Progenitor cell of endocrine pancreas (in vitro differentiated cells): ENCODE results near the gene PPP2R2B. TPM values are rescaled to one million over a fixed set of nuclear protein-coding genes. Genes with fewer than 3 reads are reported as not detected.

Experiments
- DNase-seq: peaks from one replicate; pipeline ENCODE4 v3.0.0; 2021; ENCODE audit warnings: low spot score; ENCODE audit not compliant: unreplicated experiment
- H3K27ac Mint-ChIP-seq: 2 replicates; pipeline ENCODE4 v1.8.0; 2021; ENCODE audit warnings: mild to moderate bottlenecking, moderate library complexity, mixed read lengths
- H3K27me3 Mint-ChIP-seq: 2 replicates; pipeline ENCODE4 v1.8.0; 2021; ENCODE audit warnings: mixed read lengths
- H3K36me3 Mint-ChIP-seq: 2 replicates; pipeline ENCODE4 v1.8.0; 2022; ENCODE audit warnings: mixed read lengths; ENCODE audit not compliant: insufficient read depth
- H3K4me1 Mint-ChIP-seq: 2 replicates; pipeline ENCODE4 v1.8.0; 2021; ENCODE audit warnings: low read depth, mixed read lengths
- H3K4me3 Mint-ChIP-seq: 2 replicates; pipeline ENCODE4 v1.8.0; 2021; ENCODE audit warnings: low read depth, mild to moderate bottlenecking, moderate library complexity, mixed read lengths
- H3K9me3 Mint-ChIP-seq: 2 replicates; pipeline ENCODE4 v1.8.0; 2021; ENCODE audit warnings: low read depth, mixed read lengths
- CTCF ChIP-seq: fragments of 200-600 bp; sonication (generic); IDR thresholded peaks from one replicate; pipeline ENCODE4 v1.5.0; 2021; ENCODE audit warnings: antibody characterized with exemption, mild to moderate bottlenecking; ENCODE audit not compliant: unreplicated experiment
- total RNA-seq: library from RNA; stranded (reverse); gene quantifications from 2 replicates; pipeline ENCODE4 v1.2.1, GENCODE V29; 2021

PPP2R2B gene
- total RNA-seq, 1 donor from 2014 or later, result 1.8 TPM

DNA sequence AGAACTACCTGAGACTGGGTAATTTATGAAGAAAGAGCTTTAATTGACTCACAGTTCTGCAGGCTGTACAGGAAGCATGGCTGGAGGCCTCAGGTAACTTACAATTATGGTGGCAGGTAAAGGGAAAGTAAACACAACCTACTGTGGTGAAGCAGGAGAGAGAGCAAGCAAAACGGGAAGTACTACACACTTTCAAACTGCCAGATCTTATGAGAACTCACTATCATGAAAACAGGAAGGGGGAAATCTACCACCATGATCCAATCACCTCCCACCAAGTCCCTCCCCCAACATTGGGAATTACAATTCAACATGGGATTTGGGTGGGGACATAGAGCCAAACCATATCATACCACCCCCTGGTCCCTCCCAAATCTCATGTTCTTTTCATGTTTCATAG lies 303.8 kb downstream of the PPP2R2B start:
- H3K27ac Mint-ChIP-seq, result no peak overlapping the region
- no peak overlapping the region for H3K4me3 Mint-ChIP-seq
- H3K9me3 Mint-ChIP-seq, result peaks cover 22% of the 10 kb centered on the region
- H3K27me3 Mint-ChIP-seq, result no peaks in the 10 kb centered on the region
- no peak for TF ChIP-seq CTCF
- no peak for DNase-seq
- no peaks in the 10 kb centered on the region for H3K36me3 Mint-ChIP-seq
- no peaks in the 10 kb centered on the region for H3K4me1 Mint-ChIP-seq

GRCh38 chr5:146568161-146568560 lies 310.4 kb downstream of the PPP2R2B start:
- no peak overlapping the region for H3K27ac Mint-ChIP-seq
- no peak for TF ChIP-seq CTCF
- no peak for DNase-seq
- H3K4me1 Mint-ChIP-seq, result peaks cover 1% of the 10 kb centered on the region
- peaks cover 7% of the 10 kb centered on the region for H3K9me3 Mint-ChIP-seq
- no peaks in the 10 kb centered on the region for H3K27me3 Mint-ChIP-seq
- H3K36me3 Mint-ChIP-seq, result no peaks in the 10 kb centered on the region
- no peak overlapping the region for H3K4me3 Mint-ChIP-seq

DNA sequence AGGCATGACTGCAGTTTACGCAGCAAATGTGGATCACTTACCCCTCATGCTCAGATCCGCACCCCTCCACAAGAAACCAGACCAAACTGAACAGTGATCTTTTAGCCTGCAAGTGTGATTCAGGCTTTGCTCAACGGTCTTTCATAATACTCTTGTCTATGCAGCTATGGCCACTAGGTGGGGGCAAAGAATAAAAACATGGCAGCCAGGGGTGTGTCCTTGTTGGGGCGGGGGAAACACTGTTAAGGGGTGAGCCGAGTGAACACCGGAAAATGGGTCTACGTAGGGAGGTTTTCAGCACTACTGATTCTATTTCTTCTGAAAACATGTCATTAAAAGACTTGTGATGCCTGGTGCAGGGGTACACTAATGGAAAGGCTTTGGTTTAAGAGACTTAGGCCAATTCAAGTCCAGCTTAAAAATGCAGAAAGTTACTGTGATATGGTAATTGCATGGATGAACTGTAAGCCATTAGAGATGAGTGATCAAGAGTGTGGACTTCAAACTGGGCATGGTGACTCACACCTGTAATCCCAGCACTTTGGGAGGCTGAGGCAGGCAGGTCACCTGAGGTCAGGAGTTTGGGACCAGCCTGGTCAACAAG lies 312.7 kb downstream of the PPP2R2B start:
- no peak overlapping the region for H3K4me3 Mint-ChIP-seq
- DNase-seq, result peak; percentile 13

GRCh38 chr5:146564007-146564762 lies 314.4 kb downstream of the PPP2R2B start:
- Mint-ChIP-seq H3K4me3 (no peak overlapping the region), H3K9me3 (no peaks in the 10 kb centered on the region), H3K36me3 (no peaks in the 10 kb centered on the region), H3K4me1 (peaks cover 1% of the 10 kb centered on the region), H3K27me3 (no peaks in the 10 kb centered on the region), H3K27ac (no peak overlapping the region)
- no peak for TF ChIP-seq CTCF
- DNase-seq, result no peak

More for the DNA sequence above, 312.7 kb downstream of the PPP2R2B start:
- Mint-ChIP-seq H3K27me3 (no peaks in the 10 kb centered on the region), H3K9me3 (peaks cover 7% of the 10 kb centered on the region), H3K36me3 (no peaks in the 10 kb centered on the region), H3K27ac (no peak overlapping the region), H3K4me1 (peaks cover 1% of the 10 kb centered on the region)
- TF ChIP-seq CTCF, result peak; percentile 74

DNA sequence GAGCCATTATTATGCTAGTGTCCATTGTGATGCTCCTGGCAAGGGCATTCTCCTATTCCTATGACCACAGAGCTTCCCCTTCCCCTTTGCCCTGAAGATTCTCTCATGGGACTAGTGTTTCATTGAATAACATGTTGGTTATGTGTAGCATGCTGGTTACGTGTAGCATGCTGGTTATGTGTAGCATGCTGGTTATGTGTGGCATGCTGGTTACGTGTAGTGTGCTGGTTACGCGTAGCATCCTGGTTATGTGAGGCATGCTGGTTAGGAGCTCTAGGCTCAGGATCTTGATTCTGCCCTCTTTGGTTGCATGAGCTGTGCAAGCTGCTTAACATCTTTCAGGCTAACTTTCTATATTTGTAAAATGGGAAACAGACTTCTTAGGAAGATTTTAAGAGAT lies 316.1 kb downstream of the PPP2R2B start:
- Mint-ChIP-seq H3K27me3 (no peaks in the 10 kb centered on the region), H3K36me3 (no peaks in the 10 kb centered on the region), H3K4me3 (no peak overlapping the region), H3K27ac (no peak overlapping the region), H3K9me3 (no peaks in the 10 kb centered on the region), H3K4me1 (peaks cover 1% of the 10 kb centered on the region)
- no peak for DNase-seq
- TF ChIP-seq CTCF, result no peak
